GM10248 (cell line): ENCODE measurements around the gene SEC22A.

Source experiments
- CTCF ChIA-PET: fragments of 300-600 bp; sonication (Branson Sonifier 250); formaldehyde crosslinking; extraction: SDS; loops from one replicate; lab custom pipeline; 2021; ENCODE audit warnings: antibody characterized with exemption; lab: Yijun Ruan, JAX
- POLR2A ChIA-PET: fragments of 350-650 bp; sonication (Branson Sonifier 250); formaldehyde crosslinking; extraction: SDS; loops from one replicate; lab custom pipeline; 2020; ENCODE audit warnings: antibody characterized with exemption; lab: Yijun Ruan, JAX
- DNase-seq: peaks from one replicate; pipeline ENCODE4 v3.0.0; 2012; ENCODE audit errors: extremely low spot score
- TF ChIP-seq, protein P1 (sequence below): IDR thresholded peaks from 2 replicates; pipeline ENCODE4 v1.5.1; 2012; ENCODE audit warnings: mild to moderate bottlenecking, low read depth; ENCODE audit errors: extremely low read depth, missing control alignments, control extremely low read depth

SEC22A gene

DNA sequence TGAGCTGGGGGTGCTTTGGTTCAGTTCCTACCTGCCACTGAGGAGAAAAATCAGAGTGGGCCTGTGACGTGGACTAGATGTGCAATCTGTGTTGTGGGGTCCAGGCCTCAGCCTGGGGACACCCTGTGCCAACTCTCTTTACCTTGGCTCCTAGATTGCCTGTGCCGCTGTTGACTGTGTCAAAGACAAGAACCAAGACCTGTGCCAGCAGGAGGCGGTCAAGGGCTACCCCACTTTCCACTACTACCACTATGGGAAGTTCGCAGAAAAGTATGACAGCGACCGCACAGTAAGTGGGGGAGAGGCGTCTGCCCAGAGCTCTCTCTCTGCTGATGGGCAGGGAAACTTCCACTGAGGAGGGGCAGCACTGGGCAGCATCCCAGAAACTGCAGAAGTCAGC, 40.6 kb upstream of the SEC22A start:
- POLR2A ChIA-PET = no interaction called here
- TF ChIP-seq, protein P1, sequence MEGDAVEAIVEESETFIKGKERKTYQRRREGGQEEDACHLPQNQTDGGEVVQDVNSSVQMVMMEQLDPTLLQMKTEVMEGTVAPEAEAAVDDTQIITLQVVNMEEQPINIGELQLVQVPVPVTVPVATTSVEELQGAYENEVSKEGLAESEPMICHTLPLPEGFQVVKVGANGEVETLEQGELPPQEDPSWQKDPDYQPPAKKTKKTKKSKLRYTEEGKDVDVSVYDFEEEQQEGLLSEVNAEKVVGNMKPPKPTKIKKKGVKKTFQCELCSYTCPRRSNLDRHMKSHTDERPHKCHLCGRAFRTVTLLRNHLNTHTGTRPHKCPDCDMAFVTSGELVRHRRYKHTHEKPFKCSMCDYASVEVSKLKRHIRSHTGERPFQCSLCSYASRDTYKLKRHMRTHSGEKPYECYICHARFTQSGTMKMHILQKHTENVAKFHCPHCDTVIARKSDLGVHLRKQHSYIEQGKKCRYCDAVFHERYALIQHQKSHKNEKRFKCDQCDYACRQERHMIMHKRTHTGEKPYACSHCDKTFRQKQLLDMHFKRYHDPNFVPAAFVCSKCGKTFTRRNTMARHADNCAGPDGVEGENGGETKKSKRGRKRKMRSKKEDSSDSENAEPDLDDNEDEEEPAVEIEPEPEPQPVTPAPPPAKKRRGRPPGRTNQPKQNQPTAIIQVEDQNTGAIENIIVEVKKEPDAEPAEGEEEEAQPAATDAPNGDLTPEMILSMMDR = no peak
- CTCF ChIA-PET = interaction anchor here (1.0 to 1.5 kb wide), 2 partner anchors 20 to 29 kb away, joined by 3 read pairs; no protein-coding TSS in a partner anchor
- DNase-seq = no peak

DNA sequence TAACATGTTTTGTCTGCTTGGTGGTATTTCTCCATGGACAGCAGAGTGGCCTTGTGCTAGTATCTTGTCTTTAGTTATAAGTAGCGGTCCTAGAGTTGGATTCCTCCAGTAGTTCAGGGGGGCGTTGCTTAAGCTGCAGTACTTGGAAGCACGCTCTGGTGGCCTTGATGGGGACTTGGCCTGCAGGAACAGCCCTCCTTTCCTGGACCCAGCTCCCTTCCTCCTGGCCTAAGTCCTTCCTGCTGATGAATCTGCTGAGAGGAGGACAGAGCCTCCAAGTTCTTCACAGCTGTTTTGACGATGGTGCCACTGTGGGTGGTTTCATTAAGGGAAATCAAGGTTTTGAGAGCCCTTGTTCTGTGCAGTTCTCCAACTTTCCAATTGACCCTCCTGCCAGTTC, 38.6 kb upstream of the SEC22A start:
- TF ChIP-seq, protein P1 = no peak
- DNase-seq = no peak
- CTCF ChIA-PET = no interaction called here
- POLR2A ChIA-PET = no interaction called here

DNA sequence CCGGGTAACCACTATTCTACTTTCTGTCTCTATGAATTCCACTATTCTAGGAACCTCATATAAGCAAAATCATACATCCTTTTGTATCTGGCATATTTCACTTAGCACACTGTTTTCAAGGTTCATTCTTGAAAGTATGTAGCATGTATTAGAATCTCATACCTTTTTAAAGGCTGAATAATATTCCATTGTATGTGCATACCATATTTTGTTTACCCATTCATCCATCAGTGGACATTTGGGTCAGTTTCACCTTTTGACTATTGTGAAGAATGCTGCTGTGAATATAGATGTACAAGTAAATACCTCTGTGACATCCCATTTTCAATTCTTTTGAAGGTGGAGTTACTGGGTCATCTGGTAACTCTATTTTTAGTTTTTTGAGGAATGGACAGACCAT, 36.6 kb upstream of the SEC22A start:
- CTCF ChIA-PET = no interaction called here
- TF ChIP-seq, protein P1 = no peak
- no peak for DNase-seq
- POLR2A ChIA-PET = no interaction called here

DNA sequence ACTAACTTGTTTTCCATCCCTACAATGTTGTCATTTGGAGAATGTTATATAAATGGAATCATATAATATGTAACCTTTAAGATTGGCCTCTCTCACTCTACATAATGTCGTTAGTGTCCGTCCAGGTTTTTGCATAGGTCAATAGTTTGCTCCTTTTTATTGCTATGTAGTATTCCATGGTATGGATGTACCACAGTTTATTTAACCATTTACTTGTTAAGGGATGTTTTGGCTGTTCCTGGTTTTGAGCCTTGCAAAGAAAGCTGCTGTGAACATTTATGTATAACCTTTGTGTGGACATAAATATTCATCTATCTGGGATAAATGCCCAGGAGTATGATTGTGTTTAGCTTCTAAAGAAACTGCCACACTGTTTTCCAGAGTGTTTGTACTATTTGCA, 34.1 kb upstream of the SEC22A start:
- POLR2A ChIA-PET = no interaction called here
- TF ChIP-seq, protein P1 = no peak

DNA sequence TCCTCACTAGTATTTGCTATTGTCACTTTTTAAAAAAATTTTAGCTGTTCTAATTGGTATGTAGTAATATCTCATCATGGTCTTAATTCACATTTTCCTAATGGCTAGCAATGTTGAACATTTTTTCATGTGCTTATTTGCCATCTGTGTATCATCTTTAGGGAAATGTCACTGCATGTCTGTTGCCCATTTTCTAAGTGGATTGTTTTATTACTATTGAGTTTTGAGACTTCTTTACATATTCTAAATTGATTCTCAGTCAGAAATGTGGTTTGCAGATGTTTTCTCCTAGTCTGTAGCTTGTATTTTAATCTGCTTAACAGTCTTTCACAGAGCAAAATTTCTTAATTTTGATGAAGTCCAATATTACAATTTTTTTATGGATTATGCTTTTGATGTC, 33.6 kb upstream of the SEC22A start:
- CTCF ChIA-PET = no interaction called here
- DNase-seq = no peak
- TF ChIP-seq, protein P1 = no peak
- POLR2A ChIA-PET = no interaction called here

More for the DNA sequence above, 34.1 kb upstream of the SEC22A start:
- CTCF ChIA-PET = no interaction called here
- no peak for DNase-seq

DNA sequence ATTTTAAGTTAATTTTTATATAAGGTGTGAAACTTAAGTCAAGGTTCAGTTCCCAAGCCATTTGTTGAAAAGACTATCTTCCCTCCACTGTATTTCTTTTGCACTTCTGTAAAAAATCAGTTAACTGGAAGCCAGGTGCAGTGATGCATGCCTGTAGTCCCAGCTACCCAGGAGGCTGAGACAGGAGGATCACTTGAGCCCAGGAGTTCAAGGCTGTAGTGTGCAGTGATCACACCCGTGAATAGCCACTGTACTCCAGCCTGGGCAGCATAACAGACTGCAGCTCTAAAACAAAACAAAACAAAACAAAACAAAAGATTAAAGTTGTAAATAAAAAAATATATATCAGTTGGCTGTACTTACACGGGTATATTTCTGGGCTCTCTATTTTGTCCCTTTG, 33.1 kb upstream of the SEC22A start:
- ChIA-PET POLR2A (no interaction called here), CTCF (no interaction called here)
- no peak for DNase-seq
- TF ChIP-seq, protein P1 = no peak

DNA sequence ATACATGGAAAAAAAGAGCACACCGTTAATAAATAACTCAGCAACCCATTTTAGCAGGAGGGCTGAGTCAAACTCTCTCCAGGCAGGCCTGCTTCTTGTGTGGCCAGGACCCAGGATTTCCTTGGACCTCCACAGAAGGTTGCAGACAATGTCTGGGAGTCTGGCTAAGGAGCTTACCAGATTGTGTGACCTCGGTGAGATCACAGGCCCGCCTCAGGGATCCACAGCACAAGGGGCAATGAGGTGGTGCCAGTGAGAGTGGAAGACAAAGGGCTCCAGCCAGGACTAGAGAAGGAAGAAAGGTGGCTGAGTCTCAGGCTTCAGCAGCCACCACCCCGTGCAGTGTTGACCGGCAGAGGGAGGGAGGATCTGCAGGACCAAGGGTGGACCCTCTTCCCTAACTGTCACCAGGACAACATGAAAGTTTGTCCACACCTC, 32.2 kb upstream of the SEC22A start:
- CTCF ChIA-PET = no interaction called here
- TF ChIP-seq, protein P1 = no peak
- POLR2A ChIA-PET = no interaction called here
- no peak for DNase-seq
